GM21360 (cell line): ENCODE results near the gene ABHD5.

Experiments used
- ATAC-seq: cut with Tn5 transposase; IDR thresholded peaks from one replicate; pipeline ENCODE4 v1.9.1; 2021; ENCODE audit warnings: mild to moderate bottlenecking, moderate library complexity; ENCODE audit not compliant: unreplicated experiment

Gene ABHD5

DNA sequence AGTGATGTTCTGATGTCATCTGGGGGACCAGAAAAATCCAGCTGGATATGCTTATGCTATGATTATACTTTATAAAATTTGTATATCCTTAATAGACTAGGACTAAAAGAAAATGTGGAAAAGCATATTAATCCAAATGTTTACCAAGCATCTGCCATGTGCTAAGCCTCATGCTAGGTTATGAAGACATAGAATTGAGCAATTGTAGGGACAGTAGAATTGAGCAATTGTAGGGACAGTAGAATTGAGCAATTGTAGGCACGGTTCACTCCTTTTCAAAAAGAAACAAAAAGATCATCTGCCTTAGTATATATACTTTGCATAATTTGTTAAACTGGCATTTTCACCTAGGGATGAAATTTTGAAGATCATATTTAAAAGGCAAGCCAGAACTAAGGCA is 18.3 kb downstream of the ABHD5 start:
- ATAC-seq: no peak

DNA sequence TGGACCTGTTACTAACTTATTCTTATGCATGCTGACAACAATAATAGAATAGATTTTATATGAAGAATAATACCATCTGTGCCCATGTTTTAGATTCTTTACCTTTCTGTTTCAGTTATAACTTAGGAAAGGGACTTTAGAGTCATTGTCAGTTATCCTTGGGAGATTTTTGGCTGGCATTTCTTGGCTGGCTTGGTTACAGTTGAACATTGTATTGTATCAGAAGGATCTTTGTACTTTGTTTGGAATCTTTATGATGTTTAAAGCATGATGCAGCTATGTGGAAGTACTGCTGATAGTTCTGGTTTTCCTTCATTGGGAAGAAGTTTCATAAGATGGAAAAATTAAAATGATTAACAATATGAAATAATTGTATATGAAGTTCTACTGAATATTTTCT is 19.9 kb downstream of the ABHD5 start:
- ATAC-seq: no peak

DNA sequence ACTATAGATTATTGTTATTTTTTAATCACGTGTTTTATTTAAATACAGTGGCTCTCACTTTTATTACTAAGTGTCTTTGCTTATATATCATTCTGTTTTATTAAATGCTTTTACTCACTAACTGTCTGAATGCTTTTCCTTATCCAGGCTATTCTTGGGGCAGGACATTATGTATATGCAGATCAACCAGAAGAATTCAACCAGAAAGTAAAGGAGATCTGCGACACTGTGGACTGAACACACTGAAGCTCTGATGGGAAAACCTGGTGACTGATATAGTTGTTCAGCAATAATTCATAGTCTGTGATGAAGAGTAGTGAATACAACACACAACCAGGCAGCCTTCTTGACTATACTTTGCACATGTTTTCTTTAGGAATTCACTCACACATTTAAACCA is 27.6 kb downstream of the ABHD5 start:
- ATAC-seq: no peak

DNA sequence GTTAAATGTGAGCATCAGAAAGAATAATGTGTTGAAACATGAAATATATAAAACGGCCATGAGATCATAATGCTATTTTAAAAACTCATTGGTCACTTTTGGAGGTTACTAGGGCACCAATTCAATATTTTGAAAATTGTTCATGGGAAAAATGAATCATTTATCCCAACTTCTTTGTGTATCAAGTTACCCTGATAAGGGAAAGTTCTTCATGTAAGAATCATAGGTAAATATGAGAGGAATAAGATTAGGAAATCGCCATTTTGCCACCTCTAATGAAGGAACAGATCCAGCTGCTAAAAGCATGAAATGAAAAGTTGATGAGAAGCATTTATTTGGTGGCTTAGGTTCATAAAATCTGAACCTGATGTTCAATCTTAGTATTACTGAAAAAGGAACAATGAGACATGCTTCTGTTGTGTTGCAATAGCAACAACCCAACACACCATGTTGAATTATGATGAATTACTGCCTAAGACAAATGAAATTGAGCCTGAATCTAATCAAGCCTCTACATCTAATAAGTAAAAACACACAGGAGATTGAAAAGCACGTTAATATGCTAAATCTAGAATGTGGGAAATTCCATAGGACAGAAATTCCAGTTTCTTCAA is 32.5 kb downstream of the ABHD5 start:
- no peak for ATAC-seq

DNA sequence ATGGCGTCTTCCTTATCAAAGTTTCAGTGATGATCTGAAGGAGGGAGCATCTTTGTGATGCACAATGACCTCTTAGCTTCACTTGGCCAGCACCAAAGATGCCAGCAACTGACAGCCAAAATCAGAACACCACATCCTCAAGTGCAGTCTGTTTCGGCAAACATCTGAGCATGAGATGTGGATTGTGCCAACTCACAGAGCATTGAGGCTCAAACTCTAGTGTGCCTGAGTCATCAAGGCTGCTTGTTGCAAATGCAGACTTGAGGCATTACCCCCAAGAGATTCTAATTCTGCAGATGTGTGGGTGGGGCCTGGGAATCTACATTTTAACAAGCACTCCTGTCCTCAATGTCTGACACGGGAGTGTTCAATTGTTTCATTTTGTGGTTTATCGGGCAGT is 35.8 kb downstream of the ABHD5 start:
- ATAC-seq: no peak

DNA sequence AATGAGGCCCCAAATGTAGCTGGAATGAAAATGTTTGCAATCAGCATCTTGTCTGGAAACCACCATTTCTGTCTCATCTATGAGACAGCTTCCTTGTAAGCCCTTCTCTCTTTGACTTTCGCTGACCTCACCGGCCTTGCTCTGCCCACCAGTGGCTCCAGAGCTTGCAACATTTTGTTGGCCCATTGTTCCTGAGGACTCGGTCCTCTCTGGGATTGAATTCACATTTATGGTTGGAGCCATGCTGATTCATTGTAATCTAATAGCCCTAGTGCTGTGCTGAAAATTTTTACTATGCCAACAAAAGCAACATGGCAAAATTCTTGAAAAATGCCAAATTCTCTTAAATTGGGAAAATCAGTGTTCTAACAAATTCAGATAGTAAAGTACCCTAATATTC is 37.2 kb downstream of the ABHD5 start:
- no peak for ATAC-seq

DNA sequence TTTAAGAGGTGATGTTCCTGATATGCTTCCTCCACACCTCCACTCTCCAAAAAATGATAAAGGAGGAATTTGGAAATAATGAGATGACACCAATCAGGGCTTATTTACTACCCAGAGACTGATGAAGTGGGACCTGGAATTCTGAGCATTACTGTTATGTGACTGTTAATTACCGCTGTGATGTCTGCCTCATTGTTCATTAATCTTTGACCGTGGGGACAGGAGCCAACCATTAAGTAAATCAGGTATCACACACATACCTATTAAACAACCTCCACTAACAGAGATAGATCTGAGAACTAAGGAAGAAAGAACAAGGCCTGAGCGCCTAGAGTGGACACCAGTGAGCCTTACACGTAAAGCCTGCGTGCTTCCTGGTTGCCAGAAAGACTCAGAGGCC is 37.7 kb downstream of the ABHD5 start:
- no peak for ATAC-seq

DNA sequence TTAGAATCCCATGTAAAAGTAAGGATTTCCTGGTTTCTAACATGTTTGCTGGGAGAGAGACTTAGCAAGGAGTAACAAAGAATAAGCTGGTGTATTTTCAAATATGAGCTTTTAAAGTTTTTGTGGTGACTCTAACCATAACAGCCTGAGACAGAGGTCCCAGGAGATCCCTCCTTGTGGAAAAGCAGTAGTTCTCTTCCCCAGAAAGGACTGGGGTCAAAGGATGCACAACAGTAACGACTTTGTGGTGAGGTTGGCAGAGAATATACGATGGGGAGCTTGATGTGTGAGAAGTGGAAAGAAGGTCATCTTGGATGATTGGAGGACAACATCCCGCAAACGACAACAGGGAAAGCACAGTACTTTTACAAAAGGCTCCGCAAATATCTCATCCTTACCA is 38.2 kb downstream of the ABHD5 start:
- ATAC-seq: no peak

DNA sequence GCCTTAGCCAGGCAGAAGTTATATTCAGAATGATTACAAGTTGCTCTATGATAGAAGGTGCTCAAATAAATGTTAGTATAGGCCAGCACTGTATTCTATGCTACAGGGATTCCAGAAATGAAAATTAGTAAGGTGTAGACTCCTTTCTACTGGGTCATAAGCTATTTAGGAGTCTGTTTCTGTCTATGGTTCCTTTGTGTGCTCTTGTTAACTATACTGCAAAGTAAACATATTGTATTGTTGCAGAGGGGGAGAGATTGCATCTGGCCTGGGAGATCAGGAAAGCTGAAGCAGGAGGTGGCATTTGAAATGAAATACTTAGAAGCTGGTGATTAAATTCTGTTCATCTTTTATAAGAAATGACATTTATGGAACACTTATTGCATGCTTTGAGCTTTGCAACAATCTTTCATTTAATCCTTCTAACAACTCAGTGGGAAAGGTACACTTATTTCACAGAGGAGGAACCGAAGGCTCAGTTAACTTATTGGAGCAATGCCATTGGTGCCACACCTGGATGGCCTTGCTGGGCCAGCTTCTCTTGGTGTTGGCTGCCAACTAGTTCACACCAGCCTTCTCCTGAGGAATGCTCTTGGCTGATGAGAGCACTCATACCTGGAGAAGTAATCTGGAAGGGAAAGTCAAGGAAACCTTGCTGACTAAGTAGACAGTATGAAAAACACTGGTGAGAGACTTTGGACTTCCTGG is 39.1 kb downstream of the ABHD5 start:
- ATAC-seq: no peak

DNA sequence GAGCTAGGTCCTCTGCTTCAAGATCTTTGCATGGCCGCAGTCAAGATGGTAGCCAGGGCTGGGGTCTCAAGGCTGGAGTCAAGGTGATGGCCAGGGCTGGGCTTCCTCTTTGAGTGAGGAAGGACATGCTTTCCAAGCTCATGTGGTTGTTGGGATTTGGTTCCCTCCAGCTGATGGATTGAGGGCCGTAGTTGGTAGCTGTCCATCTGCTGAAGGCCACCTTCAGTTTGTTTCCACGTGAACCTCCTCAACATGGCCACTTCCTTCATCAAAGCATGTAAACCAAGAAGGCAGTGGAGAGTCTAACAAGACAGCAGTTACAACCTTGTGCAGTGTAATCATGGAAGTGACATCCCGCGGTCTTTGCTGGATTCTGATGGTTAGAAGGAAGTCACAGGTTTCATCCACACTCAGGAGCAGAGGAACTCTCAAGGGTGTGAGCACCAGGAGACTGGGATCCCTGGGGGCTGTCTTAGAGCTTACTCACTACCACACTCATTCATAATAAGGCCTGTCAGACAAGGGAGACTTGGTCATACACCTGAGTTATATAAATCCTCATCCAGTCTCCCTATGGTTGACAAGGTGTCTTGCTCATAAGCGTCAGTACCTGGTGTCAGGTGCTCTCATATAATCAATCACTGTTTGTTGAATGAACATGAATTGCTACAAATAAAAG is 42.1 kb downstream of the ABHD5 start:
- no peak for ATAC-seq

DNA sequence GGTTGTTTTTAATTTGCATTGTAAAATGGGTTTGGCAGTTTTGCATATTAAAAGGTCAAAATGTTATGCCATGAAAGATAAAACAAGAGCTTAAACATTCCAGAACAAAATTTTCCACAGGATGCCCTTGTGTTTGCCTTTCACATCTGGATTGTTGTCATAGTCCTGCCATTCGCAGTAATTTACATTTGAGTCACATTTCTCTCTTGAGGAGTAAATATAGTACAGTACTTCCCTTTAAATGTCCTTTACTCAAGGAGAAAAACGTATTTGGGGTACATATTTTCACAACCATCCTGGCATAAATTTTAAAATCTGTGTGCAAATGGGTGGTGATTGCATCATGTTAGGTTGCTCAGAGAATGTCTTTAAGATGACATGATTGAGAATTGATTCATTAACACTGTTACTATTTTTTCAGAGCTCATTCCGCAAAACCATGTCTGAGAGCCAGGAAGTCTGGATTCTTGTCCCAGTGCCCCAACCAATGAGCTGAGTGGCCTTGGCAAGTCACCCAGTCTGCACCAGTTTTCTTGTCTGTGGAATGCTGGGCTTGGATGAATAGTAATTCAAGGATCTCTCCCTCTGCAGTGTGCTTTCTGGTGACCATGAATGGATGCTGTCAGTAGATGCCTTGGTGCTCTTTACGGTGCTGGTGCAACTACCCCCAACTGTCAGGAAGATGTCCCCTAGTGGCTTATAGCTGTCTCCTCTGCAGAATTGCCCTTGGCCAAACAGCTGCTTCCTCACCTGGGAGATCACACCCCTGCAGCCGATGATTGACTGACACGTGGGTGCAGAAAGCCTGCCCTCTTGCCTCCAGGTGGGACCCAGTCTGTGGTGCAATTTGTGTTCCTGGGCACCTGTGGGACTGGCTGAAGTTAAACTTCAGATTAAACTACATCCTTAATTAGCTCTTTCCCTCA is 43.0 kb downstream of the ABHD5 start:
- ATAC-seq: no peak

DNA sequence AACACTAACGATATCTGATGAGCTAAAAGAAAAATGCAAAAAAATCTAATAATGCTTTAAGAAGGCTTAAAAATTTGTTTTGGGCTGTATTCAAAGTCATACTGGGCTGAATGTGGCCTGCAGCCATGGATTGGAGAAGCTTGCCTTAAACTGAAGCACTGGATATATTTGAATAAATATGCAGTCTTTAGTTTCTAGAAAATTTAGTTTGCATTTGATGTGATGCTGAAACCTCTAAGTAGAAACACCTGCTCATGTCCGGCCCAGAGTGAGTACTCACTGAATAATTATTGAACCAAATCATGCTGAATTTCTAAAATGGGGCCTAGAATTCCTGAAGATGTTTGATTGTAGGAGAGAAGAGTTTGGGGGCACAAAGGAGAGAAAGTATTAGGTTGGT is 43.9 kb downstream of the ABHD5 start:
- ATAC-seq: no peak

DNA sequence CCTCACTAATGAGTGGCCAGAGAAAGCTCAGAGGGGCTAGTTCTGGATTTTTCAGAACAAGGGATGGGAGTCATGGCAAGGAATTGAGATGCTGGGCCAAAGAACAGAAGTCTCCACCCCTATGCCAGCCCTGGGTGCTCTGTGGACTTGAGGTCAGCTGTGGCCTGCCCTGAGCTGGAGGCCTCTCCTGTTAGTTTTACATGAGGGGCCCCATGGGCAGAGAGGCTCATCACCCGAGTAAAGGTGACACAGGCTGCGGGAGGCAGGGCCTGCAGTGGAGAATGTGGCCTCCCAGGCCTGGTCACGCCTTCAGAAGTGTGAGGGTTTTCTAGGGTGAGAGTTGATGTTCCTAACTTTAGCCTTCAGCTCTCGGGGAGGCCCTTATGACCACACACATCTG is 44.9 kb downstream of the ABHD5 start:
- ATAC-seq: no peak

DNA sequence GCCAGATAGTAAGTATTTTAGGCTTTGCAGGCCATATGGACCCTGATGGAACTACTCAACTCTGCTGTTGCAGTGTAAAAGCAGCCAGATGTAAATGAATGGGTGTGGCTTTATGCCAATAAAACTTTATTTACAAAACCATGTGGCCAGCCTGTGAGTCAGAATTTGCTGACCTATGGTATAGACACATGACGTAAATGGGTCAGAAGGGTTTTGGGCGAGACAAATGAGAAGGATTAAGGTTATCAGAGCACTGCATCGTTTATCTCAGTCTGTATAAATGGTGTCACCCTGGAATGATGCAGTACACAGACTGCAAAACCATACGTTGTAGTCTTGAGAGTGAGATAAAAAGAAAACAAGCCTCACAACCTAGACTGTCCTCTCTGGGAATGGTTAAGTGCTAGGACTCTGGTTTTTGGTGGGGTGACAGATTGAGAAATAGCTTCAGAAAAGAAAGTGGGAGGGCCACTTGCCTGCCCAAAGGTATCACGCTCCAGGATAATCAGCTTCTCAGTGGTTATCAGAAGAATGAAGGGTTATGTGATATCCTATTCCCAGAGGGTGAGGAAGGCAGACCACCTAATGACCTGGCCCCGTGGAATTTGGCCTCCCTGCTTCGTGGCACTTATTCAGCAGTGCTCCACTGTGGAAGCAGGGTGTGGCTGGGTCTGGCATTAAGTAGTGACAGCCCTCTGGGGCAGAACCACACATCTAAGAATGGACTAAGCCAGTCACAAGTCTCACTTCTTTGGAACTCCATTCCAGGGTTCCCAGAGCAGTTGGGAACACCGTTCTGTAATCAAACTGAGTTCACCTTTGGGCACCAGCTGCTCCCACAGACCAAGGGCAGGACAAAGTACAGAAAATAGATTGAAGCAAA is 46.1 kb downstream of the ABHD5 start:
- ATAC-seq: no peak

DNA sequence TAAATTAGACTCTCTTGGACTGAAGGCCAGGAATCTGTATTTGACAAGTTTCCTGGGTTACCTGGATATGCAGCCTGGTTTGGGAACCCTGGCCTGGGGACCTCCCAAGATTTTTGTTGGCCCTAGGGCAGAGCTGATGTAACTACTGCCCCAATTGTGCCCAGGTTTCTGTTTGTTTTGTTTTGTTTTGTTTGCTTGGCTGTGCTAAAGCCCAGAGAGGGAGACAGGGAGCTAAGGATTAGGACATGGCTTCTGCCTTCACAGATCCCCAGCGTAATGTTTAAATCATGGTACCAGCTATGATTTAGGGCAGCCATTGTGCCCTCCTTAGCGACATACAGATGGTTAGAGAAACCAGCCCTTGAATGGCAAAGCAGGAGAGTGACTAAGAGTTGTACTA is 47.6 kb downstream of the ABHD5 start:
- ATAC-seq: no peak

DNA sequence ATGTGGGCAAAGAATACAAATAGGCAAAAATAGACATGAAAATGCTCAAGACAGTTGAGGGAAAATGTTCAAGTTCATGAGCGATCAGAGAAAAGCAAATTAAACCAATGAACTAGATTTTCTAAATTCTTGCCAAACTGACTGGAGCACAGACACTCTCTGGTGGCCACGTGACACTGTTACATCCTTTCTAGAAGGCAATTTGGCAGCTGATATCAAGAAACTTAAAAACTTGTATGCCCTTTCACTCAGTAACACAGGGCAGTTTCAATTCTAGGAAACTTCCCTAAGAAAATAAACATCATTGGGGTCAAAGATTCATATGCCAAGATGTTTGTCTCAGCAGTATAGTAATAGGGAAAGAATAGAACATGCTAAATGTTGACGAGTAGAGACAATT is 52.2 kb downstream of the ABHD5 start:
- ATAC-seq: no peak

DNA sequence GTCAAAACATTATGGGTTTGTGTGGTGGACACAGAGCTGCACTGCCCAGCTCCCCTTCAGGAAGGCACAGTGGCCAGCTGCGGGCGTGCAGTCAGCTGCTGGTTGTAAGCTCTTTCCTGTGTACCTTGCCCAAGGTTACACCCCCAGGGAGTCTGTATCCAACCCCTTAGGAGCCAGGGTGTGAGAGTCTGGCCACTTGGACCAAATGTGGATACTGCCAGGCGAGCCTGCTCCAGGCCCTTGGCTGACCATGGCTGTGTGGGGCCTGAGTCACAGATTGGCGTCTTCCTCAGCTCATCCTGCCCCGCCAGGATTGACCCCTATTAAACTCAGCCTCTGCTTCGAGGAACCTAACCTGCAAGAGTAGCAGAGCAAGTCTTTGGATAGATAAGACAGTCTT is 56.9 kb downstream of the ABHD5 start:
- no peak for ATAC-seq

DNA sequence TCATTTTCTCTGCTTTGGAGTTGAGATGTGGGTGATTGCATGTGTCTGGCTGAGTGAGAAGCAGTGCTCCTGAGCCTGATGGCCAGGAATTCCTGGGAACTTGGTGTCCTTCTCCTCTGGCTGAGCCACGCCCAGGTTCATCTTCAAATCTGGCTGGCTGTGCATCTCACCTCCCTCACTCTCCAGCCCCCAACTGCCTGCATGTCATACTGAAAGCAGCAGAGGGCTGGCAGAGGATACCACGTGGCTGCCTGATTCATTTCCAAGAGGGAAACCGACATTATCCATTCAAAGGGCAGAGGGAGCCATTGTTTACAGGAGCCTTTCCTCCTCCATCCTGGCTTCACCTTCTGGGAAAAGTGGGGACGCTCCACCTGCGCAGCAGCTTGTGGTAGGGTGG is 57.4 kb downstream of the ABHD5 start:
- ATAC-seq: no peak

DNA sequence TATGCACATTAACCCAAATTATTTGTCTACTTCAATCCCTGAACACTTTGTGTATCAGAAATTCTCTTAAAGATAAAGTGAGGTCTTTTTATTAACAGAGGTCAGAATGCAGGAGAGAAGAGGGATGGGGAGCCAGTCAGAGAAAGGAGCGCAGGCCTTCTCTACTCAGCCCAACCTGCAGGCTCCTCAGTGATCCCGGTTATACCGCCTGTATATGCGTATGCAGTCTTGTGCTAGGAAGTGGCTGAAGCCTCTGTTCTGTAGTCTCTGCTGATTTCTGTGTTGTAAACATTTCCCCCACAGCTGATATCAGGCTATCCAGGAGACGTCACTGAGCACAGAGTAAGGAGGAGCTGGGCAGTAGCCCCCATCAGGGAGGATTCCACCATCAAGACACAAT is 57.9 kb downstream of the ABHD5 start:
- no peak for ATAC-seq

DNA sequence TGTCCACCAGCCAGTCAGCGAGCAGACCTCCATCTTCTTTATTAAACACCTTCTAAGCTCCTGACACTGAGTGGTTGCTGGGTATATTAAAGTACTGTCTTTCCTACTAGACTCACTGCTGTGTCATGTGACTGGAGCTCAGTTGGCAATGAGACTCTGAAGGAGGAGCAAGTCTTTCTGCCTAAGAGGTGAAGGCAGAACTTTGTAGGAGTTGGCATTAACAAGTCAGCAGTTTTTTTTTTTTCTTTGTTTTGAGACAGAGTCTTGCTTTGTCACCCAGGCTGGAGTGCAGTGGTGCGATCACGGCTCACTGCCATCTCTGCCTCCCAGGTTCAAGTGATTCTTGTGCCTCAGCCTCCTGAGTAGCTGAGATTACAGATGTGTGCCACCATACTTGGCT is 62.2 kb downstream of the ABHD5 start:
- ATAC-seq: no peak
